Measurements from ENCODE around the gene KLF11.

The KLF11 gene

DNA sequence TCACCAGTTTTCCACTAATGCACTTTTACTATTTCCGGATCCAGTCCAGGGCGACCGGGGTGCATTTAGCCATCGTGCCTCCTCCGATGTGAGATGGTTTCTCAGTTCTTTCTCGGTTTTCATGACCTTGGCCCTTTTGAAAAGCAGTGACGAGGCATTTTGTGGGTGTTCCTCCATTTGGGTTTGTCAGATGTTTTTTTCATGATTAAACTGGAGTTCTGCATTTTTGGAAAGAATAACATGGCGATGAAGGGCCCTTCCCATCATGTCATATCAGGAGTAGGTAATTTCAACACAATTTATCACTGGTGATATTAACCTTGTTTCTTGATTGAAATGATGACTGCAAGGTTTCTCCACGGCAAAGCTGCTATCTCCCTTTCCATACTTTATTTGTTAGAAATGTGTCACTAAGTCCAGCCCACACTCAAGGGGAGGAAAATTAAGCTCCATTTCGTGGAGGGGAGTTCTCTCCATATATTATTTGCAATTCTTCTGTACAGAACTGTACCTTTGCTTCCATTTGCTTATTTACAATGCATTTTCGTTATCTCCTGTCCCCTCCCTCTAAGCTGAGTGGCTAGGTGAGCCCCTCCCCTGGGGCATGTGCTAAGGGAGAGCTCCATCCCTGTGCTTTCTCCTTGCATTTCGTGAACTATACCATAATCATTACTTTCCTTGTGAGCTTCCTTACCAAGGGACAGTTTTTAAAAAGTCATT lies 8.9 kb upstream of the KLF11 start:
- no peaks in the 10 kb centered on the region for H3K9me3 ChIP-seq (replicated peaks in 1 of 11)
- H3K4me3 ChIP-seq: no peak overlapping the region
- peak overlapping the region in 2 of 11 experiments; percentile 20 to 79; a peak in 3 of 22 replicates for H3K27ac ChIP-seq
- no peaks in the 10 kb centered on the region for H3K27me3 ChIP-seq
- H3K36me3 ChIP-seq: no peaks in the 10 kb centered on the region
- no peak for TF ChIP-seq Cebpa-rat (IDR thresholded peaks at IDR 0.05)
- H3K4me1 ChIP-seq: peaks cover 32 to 93% (median 62%) of the 10 kb centered on the region in 10 experiments
- H3K9ac ChIP-seq: no peak overlapping the region
- no peaks in the 10 kb centered on the region for H4K20me1 ChIP-seq
- H3K4me2 ChIP-seq: peak overlapping the region in 5 of 11 experiments; percentile 15 to 79 (median 78); a peak in 8 of 22 replicates

DNA sequence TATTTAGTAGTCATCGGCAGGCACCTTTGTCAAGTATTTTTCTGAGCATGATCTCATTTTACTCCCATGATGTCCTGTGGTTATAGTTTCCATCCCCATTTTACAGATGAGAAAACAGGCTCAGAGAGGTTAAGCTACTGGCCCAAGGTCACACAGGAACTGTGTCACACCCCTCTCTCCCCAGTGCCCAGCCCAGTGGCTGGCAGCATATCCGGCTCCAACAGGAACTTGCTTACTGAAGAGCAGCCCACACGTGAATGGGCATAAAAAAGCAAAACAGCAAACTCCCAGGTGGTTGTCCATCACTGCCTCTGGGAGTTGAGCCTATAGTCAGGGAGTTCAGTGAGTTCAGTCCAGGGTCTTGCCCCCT lies 8.3 kb upstream of the KLF11 start:
- Histone ChIP-seq H3K4me1 (peaks cover 29 to 88% (median 57%) of the 10 kb centered on the region in 10 experiments), H3K9me3 (replicated peaks in 1 of 11) (no peaks in the 10 kb centered on the region), H3K27ac (peak overlapping the region in 2 of 11 experiments; percentile 73 to 79; a peak in 4 of 22 replicates), H3K9ac (0 out of 22 replicates have a peak overlapping the region, but pooled peaks of 1 of the 11 experiments have one; percentile 57), H3K4me2 (peak overlapping the region in 6 of 11 experiments; percentile 16 to 79 (median 72); a peak in 10 of 22 replicates), H3K36me3 (no peaks in the 10 kb centered on the region), H3K4me3 (no peak overlapping the region), H3K27me3 (no peaks in the 10 kb centered on the region), H4K20me1 (no peaks in the 10 kb centered on the region)
- TF ChIP-seq Cebpa-rat (IDR thresholded peaks at IDR 0.05): no peak

DNA sequence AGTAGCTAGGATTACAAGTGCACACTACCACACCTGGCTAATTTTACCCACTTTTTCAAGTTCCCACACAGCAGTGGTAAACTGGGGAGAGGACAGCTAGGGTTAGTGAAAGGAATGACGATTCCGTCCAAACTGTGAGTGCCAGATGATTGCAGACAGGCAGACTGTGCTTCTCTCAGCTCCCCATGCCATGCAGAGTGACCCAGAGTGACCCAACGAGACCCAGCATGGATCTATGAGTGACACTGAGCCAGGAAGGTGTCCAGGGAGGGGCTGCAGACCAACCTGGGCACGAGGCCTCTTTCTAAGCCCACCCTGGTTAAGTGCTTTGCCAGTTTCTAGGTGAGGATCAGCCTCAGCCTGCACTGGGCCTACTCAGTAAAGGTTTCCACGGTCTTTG lies 7.7 kb upstream of the KLF11 start:
- H3K4me1 ChIP-seq: peaks cover 29 to 82% (median 55%) of the 10 kb centered on the region in 10 experiments
- H3K27me3 ChIP-seq: no peaks in the 10 kb centered on the region
- no peaks in the 10 kb centered on the region for H4K20me1 ChIP-seq

DNA sequence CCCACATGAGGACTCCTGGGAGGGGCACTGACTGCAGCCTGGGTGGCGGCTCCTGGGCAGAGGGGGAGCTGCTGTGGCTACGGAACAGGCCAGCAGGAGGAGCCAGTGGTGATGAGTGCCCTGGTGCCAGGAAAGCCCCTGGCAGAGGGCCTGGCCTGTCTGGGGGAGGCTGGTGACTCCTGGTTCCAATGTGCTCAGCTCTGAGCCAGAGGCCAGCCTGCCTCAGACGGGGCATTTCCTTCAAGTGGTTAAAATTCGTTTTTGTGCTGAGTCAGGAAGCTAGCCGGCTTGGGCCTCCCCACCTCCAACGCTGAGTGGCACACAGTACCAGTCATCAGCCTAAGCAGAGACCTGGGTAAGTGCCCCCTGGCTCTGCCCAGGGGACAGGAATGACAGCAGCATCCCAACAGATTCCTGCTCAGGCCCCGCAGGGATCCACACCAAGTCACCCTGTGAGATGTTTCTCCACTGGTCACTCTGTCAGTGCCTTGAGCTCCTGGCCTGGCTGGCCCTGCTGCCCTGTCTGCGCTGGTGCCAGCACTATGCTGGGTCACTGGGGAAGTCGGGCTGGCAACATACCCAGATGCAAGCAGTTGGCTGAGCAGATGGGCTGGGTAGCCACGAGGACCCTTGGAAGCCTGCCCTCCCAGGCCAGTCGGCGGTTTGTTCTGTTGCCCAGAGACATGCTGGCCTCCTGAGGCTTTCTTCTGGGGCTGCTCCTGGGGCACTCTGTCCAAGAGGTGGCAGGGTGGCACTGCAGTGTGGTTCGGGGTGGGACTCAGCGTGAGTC lies 7.1 kb upstream of the KLF11 start:
- H3K36me3 ChIP-seq: no peaks in the 10 kb centered on the region
- peak overlapping the region in 10 of 11 experiments; percentile 12 to 79 (median 54); a peak in 18 of 22 replicates for H3K27ac ChIP-seq
- H3K9ac ChIP-seq: peak overlapping the region in 8 of 11 experiments; percentile 6 to 61 (median 52); a peak in 14 of 22 replicates

More for the DNA sequence above, 7.7 kb upstream of the KLF11 start:
- Histone ChIP-seq H3K4me3 (no peak overlapping the region), H3K36me3 (no peaks in the 10 kb centered on the region), H3K4me2 (peak overlapping the region in 10 of 11 experiments; percentile 2 to 79 (median 54); a peak in 17 of 22 replicates), H3K9ac (peak overlapping the region in 7 of 11 experiments; percentile 6 to 61 (median 55); a peak in 10 of 22 replicates), H3K27ac (peak overlapping the region in 8 of 11 experiments; percentile 43 to 79 (median 59); a peak in 12 of 22 replicates), H3K9me3 (replicated peaks in 1 of 11) (no peaks in the 10 kb centered on the region)
- TF ChIP-seq Cebpa-rat (IDR thresholded peaks at IDR 0.05): no peak

DNA sequence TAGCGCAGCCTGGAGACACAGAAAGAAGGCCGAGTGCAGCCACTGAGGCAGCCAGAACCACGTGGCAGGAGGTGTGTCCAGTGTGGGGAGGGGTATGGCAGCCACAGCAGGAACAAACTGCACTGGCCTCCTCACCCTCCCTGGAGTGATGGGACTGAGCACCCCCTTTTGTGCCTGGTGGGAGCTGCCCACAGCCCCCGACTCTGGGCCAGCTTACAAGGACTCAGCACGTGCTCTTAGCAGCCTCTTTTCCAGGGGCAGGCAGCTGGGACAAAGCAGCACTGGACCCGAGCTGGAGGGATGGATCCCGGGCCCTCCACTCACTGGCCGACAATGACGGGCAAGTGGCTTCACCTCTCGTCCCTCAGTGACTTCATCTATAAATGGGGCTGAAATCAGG lies 5.2 kb upstream of the KLF11 start:
- peaks cover 25 to 60% (median 44%) of the 10 kb centered on the region in 10 experiments for H3K4me1 ChIP-seq
- no peak overlapping the region for H3K4me3 ChIP-seq
- peak overlapping the region in 10 of 11 experiments; percentile 3 to 79 (median 53); a peak in 14 of 22 replicates for H3K4me2 ChIP-seq
- no peak overlapping the region for H3K9ac ChIP-seq
- no peaks in the 10 kb centered on the region for H3K27me3 ChIP-seq
- H3K9me3 ChIP-seq (replicated peaks in 1 of 11): peaks cover 0 to 19% (median 16%) of the 10 kb centered on the region in 11 experiments; a peak in 20 of 22 replicates
- no peak for TF ChIP-seq Cebpa-rat (IDR thresholded peaks at IDR 0.05)
- H4K20me1 ChIP-seq: no peaks in the 10 kb centered on the region
- peak overlapping the region in 3 of 11 experiments; percentile 5 to 79 (median 73); a peak in 4 of 22 replicates for H3K27ac ChIP-seq
- 0 out of 22 replicates have a peak, but pooled peaks cover 0 to 4% (median 0%) of the 10 kb centered on the region in 11 experiments for H3K36me3 ChIP-seq

More for the DNA sequence above, 7.1 kb upstream of the KLF11 start:
- no peak for TF ChIP-seq Cebpa-rat (IDR thresholded peaks at IDR 0.05)
- Histone ChIP-seq H3K9me3 (replicated peaks in 1 of 11) (peaks cover 0 to 3% (median 0%) of the 10 kb centered on the region in 11 experiments; a peak in 4 of 22 replicates), H4K20me1 (no peaks in the 10 kb centered on the region), H3K4me1 (peaks cover 29 to 75% (median 52%) of the 10 kb centered on the region in 10 experiments), H3K27me3 (no peaks in the 10 kb centered on the region), H3K4me3 (no peak overlapping the region), H3K4me2 (peak overlapping the region; percentile 2 to 79 (median 43); a peak in 19 of 22 replicates)

DNA sequence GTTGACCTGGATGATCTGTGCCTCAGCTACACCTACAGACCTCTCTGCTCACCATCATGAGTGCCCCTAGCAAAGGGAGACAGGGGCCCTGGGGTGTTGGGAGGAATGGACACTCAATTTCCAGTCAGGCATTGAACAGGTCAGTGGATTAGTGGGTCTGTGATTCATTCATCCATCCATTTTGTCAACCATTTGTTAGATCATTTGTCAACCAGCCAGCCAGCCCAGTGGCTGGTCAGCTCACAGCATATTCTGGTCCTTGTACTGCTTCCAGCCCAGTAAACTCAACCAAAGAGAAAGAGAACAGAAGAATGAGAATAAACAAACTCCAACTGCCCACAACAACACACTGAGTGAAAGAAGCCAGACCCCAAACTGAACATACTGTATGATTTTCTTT lies 4.6 kb upstream of the KLF11 start:
- TF ChIP-seq Cebpa-rat (IDR thresholded peaks at IDR 0.05): no peak
- Histone ChIP-seq H4K20me1 (no peaks in the 10 kb centered on the region), H3K4me1 (peaks cover 25 to 55% (median 42%) of the 10 kb centered on the region in 10 experiments), H3K9ac (no peak overlapping the region), H3K36me3 (0 out of 22 replicates have a peak, but pooled peaks cover 0 to 4% (median 0%) of the 10 kb centered on the region in 11 experiments), H3K27me3 (no peaks in the 10 kb centered on the region), H3K27ac (no peak overlapping the region), H3K4me2 (peak overlapping the region in 3 of 11 experiments; percentile 3 to 79 (median 78); a peak in 3 of 22 replicates), H3K4me3 (no peak overlapping the region), H3K9me3 (replicated peaks in 1 of 11) (peaks cover 0 to 19% (median 16%) of the 10 kb centered on the region in 11 experiments; a peak in 20 of 22 replicates)

DNA sequence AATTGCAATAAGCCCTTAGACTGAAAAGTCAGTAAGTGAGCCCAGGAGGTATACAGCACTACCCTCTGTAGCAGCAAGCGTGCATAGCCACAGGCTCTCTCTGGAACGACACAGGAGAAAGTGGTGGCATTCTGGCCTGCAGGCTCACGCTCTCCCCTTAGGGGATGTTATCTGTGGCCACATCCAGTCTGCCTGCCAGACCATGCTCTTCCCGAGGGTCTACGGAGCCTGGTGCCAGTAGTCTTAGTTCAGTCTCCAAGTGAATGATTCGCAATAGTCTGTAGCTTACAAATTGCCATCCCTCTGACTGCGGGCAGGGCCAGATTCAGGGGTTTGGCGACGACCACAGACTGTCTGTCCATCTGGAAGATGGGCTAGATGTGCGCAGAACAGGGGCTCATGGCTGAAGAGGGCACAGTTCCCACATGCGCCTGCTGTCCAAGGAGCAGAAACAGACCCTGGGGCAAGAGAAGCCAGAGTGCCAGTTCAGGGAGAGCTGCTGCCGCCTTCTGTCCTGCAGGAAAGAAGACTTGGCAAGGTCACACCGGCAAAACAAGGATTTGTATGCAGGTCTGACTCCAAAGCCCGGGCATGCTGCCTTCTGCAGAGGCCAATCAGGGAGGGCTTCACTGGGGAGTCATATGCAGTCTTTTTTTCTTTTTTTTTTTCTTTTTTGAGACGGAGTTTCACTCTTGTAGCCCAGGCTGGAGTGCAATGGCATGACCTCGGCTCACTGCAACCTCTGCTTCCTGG lies 3.5 kb upstream of the KLF11 start:
- 0 out of 22 replicates have a peak, but pooled peaks cover 0 to 4% (median 0%) of the 10 kb centered on the region in 11 experiments for H3K36me3 ChIP-seq
- H3K4me3 ChIP-seq: no peak overlapping the region
- TF ChIP-seq Cebpa-rat (IDR thresholded peaks at IDR 0.05): no peak
- H3K9me3 ChIP-seq (replicated peaks in 1 of 11): peaks cover 0 to 19% (median 16%) of the 10 kb centered on the region in 11 experiments; a peak in 20 of 22 replicates
- H3K27me3 ChIP-seq: no peaks in the 10 kb centered on the region
- no peak overlapping the region for H3K4me2 ChIP-seq
- H4K20me1 ChIP-seq: peaks cover 0 to 7% (median 3%) of the 10 kb centered on the region in 11 experiments; a peak in 7 of 22 replicates
- no peak overlapping the region for H3K27ac ChIP-seq
- H3K4me1 ChIP-seq: peaks cover 29 to 50% (median 42%) of the 10 kb centered on the region in 10 experiments
- H3K9ac ChIP-seq: no peak overlapping the region

DNA sequence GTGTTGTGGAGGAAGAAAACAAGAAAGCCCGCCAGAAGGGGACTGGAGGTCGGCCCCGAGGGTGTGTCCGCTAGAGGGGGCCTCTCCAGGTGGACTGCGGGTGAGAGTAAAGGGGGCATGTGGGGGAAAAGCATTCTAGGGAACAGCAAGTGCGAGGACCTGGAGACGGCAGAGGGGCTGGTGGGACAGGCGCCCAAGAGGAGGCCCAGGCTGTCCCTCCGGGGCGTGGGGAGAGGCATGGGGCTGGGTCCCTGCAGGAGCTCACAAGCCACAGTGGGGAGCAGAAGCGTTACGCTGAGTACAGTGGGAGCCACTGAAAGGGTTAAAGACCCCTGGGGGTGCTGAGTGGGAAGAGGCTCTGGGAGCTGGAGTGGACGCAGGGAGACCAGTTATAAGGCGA lies 1.6 kb upstream of the KLF11 start:
- TF ChIP-seq Cebpa-rat (IDR thresholded peaks at IDR 0.05): no peak
- H4K20me1 ChIP-seq: peaks cover 0 to 26% (median 21%) of the 10 kb centered on the region in 11 experiments; a peak in 12 of 22 replicates
- H3K4me2 ChIP-seq: no peak overlapping the region
- H3K27ac ChIP-seq: no peak overlapping the region
- peaks cover 32 to 45% (median 40%) of the 10 kb centered on the region in 10 experiments for H3K4me1 ChIP-seq
- H3K4me3 ChIP-seq: no peak overlapping the region
- H3K9me3 ChIP-seq (replicated peaks in 1 of 11): peaks cover 0 to 19% (median 16%) of the 10 kb centered on the region in 11 experiments; a peak in 20 of 22 replicates
- no peak overlapping the region for H3K9ac ChIP-seq
- H3K36me3 ChIP-seq: peaks cover 0 to 15% (median 8%) of the 10 kb centered on the region in 11 experiments; a peak in 13 of 22 replicates
- no peaks in the 10 kb centered on the region for H3K27me3 ChIP-seq
